Fibroblast of pulmonary artery (primary cell): ENCODE results near the gene DCTD.

Source experiments
- DNase-seq: peaks from one replicate; pipeline ENCODE4 v3.0.0-alpha.2; 2010; ENCODE audit warnings: low read depth
- H3K4me3 ChIP-seq: replicated peaks from 2 replicates; pipeline ENCODE4 v1.5.1; 2011; ENCODE audit warnings: low read depth, mild to moderate bottlenecking, control low read depth, low read length, moderate library complexity
- CTCF ChIP-seq: IDR thresholded peaks from 2 replicates; pipeline ENCODE4 v1.5.1; 2011; ENCODE audit warnings: mild to moderate bottlenecking, control low read depth, low read length, inconsistent platforms; ENCODE audit errors: missing control alignments

DCTD gene

GRCh38 chr4:182917182-182918043 is at the start of gene DCTD:
TSS of gene DCTD (minus strand) at chr4:182917386. CDS start at chr4:182915568, 1,818 bp downstream.
- peak within 1 kb of the TSS; percentile 68 for H3K4me3 ChIP-seq
- peak; percentile 32 for TF ChIP-seq CTCF
- DNase-seq = peak; percentile 67

DNA sequence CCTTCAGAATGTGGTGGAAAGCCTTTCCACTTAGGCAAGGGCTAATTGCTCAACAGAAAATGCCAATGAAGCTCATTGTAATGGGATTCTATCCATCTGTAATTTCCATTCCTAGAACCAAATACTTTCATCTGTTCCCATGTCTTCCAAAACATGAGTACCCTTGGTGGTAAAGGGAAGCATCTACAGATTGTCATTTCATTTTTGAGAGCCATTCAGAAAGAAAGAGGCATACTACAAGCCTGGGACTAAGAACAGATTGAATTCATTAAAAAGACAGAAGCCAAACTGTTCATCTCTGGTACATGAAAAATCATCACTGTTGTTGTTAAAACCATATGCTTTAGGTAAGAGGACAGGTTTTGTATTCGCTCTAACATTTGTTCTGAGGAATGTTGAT is 43.6 kb upstream of the DCTD start:
- DNase-seq = no peak
- TF ChIP-seq CTCF = no peak
- no peak overlapping the region for H3K4me3 ChIP-seq

- H3K4me3 ChIP-seq = no peak overlapping the region
- DNase-seq = no peak
- no peak for TF ChIP-seq CTCF
Measured at GRCh38 chr4:182960228-182960627, 43.0 kb upstream of the DCTD start.

DNA sequence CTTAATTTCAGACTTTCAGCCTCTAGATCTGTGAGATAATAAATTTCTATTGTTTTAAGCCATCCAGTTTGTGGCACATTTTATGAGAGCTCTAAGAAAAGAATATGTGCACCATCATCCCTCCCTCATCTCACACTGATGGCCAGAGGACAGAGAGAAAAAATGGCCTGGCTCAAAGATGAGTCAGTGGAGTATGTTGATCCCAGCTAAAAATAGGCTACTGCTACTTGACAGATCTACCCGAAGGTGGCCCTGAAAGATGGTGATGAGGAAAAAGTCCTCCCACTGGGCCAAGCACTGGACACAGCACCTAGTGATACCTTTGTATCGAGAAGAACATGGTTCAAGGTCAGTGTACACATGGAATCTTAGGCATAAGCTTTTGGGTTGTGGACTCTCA is 38.2 kb upstream of the DCTD start:
- no peak for DNase-seq
- no peak for TF ChIP-seq CTCF
- H3K4me3 ChIP-seq = no peak overlapping the region

GRCh38 chr4:182944484-182945213 is 27.5 kb upstream of the DCTD start:
- no peak for TF ChIP-seq CTCF
- no peak overlapping the region for H3K4me3 ChIP-seq
- no peak for DNase-seq

DNA sequence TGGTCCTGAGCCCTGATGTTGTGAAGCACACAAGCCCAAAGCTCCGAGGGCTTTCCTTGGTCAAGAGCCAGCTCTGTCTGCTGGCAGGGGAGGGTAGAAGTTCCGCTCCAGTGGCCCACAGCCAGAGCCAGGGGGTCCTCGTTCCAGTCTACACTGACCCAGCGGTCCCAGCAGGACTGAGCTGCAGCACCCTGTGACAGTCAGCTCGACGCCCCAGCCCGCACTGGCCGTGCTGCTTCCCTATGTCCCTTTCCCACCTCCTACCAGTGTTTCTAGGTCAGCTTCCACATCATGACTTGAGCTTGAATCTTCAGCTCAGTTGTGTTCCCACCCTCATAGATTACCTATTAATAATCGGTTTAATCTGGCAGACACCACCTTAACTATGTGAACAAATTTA is 22.5 kb upstream of the DCTD start:
- no peak for DNase-seq
- H3K4me3 ChIP-seq = no peak overlapping the region
- TF ChIP-seq CTCF = no peak
